ENCODE data around the gene EIF4E. TPM values are rescaled to one million over a fixed set of nuclear protein-coding genes. Genes with fewer than 3 reads are reported as not detected.
A peak's percentile ranks its signal among the peaks of the same experiment; 100 is the strongest.

Gene EIF4E
- total and polyA plus RNA-seq, 2 donors (not counting 1 experiment from before 2014, with no cell fraction given), result 20.9 to 71.2 TPM

DNA sequence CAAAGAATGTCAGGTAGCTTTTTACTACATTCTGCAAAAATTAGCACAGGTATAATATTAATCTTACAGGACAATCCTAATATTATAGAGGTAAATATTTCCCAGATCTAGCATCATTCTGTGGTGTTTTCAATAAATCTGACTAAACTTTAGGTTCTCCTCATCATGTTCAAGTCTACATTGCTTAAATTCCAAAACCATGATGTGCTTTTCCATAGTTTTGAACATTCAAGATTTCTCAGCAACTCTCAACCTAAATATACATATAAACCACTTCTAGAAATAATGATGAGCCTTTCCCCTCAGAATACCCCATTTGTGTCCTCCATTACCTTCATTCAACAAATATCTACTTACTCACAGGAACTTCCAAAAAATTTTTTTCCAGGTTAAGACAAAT, 23.1 kb downstream of the EIF4E start:
- H3K9me3 ChIP-seq (ENCODE audit: control extremely low read depth in 1 of 3, control insufficient read depth in 2 of 3, insufficient read depth in 1 of 3, low read length in 2 of 3), result no peaks in the 10 kb centered on the region
- no peaks in the 10 kb centered on the region for H3K27me3 ChIP-seq (replicated peaks in 1 of 4; ENCODE audit: control extremely low read depth in 1 of 4, control insufficient read depth in 3 of 4, insufficient read depth in 4 of 4, low read length in 3 of 4)
- no peak overlapping the region for H3K27ac ChIP-seq (ENCODE audit: low read length in 2 of 2)
- peaks cover 97% of the 10 kb centered on the region for H3K79me2 ChIP-seq (ENCODE audit: control insufficient read depth, insufficient read depth, low read length)
- Mint-ChIP-seq H3K4me3 (no peak overlapping the region), H3K27ac (no peak overlapping the region), H3K4me1 (peaks cover 64% of the 10 kb centered on the region), H3K27me3 (no peaks in the 10 kb centered on the region), H3K9me3 (ENCODE audit: insufficient read depth) (no peaks in the 10 kb centered on the region)
- H3K4me3 ChIP-seq (ENCODE audit: control extremely low read depth in 1 of 5, extremely low read depth in 1 of 5, insufficient read depth in 1 of 5, low read depth in 2 of 5, low read length in 4 of 5), result no peak overlapping the region
- POLR2A ChIA-PET, result no interaction called here
- peaks cover 84% of the 10 kb centered on the region for H4K20me1 ChIP-seq (ENCODE audit: control insufficient read depth, insufficient read depth, low read length, poor library complexity, severe bottlenecking)
- TF ChIP-seq CTCF (IDR thresholded peaks at IDR 0.05) (no peak), EZH2 (IDR thresholded peaks at IDR 0.05; ENCODE audit: borderline replicate concordance, insufficient read depth, low read depth, low read length, poor library complexity, severe bottlenecking) (no peak)
- CTCF ChIA-PET, result no interaction called here
- peaks cover 8 to 23% of the 10 kb centered on the region in 2 donors for H3K4me1 ChIP-seq (ENCODE audit: control insufficient read depth in 2 of 2, insufficient read depth in 2 of 2, low read length in 2 of 2)
- H2AFZ ChIP-seq (ENCODE audit: insufficient read depth, low read depth, low read length, poor library complexity, severe bottlenecking), result no peak overlapping the region
- DNase-seq, result no peak
- H3K36me3 ChIP-seq (replicated peaks in 1 of 2; ENCODE audit: control extremely low read depth in 1 of 2, control insufficient read depth in 1 of 2, extremely low read depth in 1 of 2, insufficient read depth in 2 of 2, low read length in 1 of 2), result peaks cover 2 to 18% of the 10 kb centered on the region in 2 experiments
- intact Hi-C loops (cut with micrococcal nuclease), result no loop called here
- H3K9ac ChIP-seq (ENCODE audit: low read length), result no peak overlapping the region
- ATAC-seq (ENCODE audit: low read depth), result no peak
- no peak overlapping the region for H3K4me2 ChIP-seq (replicated peaks; ENCODE audit: low read depth, low read length, poor library complexity, severe bottlenecking)

- ATAC-seq (ENCODE audit: low read depth) (no peak), DNase-seq (no peak)
- Mint-ChIP-seq H3K4me3 (no peak overlapping the region), H3K4me1 (peaks cover 62% of the 10 kb centered on the region), H3K27ac (no peak overlapping the region), H3K9me3 (ENCODE audit: insufficient read depth) (no peaks in the 10 kb centered on the region), H3K27me3 (no peaks in the 10 kb centered on the region)
- H3K9ac ChIP-seq (ENCODE audit: low read length), result no peak overlapping the region
- peaks cover 5 to 23% of the 10 kb centered on the region in 2 donors for H3K4me1 ChIP-seq (ENCODE audit: control insufficient read depth in 2 of 2, insufficient read depth in 2 of 2, low read length in 2 of 2)
- peak overlapping the region in 1 of 2 donors; percentile 9 for H3K27ac ChIP-seq (ENCODE audit: low read length in 2 of 2)
- H3K36me3 ChIP-seq (replicated peaks in 1 of 2; ENCODE audit: control extremely low read depth in 1 of 2, control insufficient read depth in 1 of 2, extremely low read depth in 1 of 2, insufficient read depth in 2 of 2, low read length in 1 of 2), result peaks cover 2 to 23% of the 10 kb centered on the region in 2 experiments
- no peak overlapping the region for H3K4me2 ChIP-seq (replicated peaks; ENCODE audit: low read depth, low read length, poor library complexity, severe bottlenecking)
- H2AFZ ChIP-seq (ENCODE audit: insufficient read depth, low read depth, low read length, poor library complexity, severe bottlenecking), result no peak overlapping the region
- H3K27me3 ChIP-seq (replicated peaks in 1 of 4; ENCODE audit: control extremely low read depth in 1 of 4, control insufficient read depth in 3 of 4, insufficient read depth in 4 of 4, low read length in 3 of 4), result no peaks in the 10 kb centered on the region
- intact Hi-C loops (cut with micrococcal nuclease), result no loop called here
- H3K4me3 ChIP-seq (ENCODE audit: control extremely low read depth in 1 of 5, extremely low read depth in 1 of 5, insufficient read depth in 1 of 5, low read depth in 2 of 5, low read length in 4 of 5), result no peak overlapping the region
- POLR2A ChIA-PET, result no interaction called here
- H3K9me3 ChIP-seq (ENCODE audit: control extremely low read depth in 1 of 3, control insufficient read depth in 2 of 3, insufficient read depth in 1 of 3, low read length in 2 of 3), result no peaks in the 10 kb centered on the region
- CTCF ChIA-PET, result no interaction called here
- WGBS (ENCODE audit: insufficient coverage), result 100% methylated on average over 3 of the region's 3 CpGs
- peaks cover 86% of the 10 kb centered on the region for H4K20me1 ChIP-seq (ENCODE audit: control insufficient read depth, insufficient read depth, low read length, poor library complexity, severe bottlenecking)
- H3K79me2 ChIP-seq (ENCODE audit: control insufficient read depth, insufficient read depth, low read length), result peaks cover 97% of the 10 kb centered on the region
- TF ChIP-seq EZH2 (IDR thresholded peaks at IDR 0.05; ENCODE audit: borderline replicate concordance, insufficient read depth, low read depth, low read length, poor library complexity, severe bottlenecking) (no peak), CTCF (IDR thresholded peaks at IDR 0.05) (no peak)
These were observed 23.6 kb downstream of the EIF4E start for GRCh38 chr4:98905297-98905696.

Measured in B cell (primary cell).